ENCODE results near the gene LIPA. TPM values are rescaled to one million over a fixed set of nuclear protein-coding genes. Genes with fewer than 3 reads are reported as not detected.
"Not testable (repeated sequence)": the region's sequence is repeated elsewhere in the genome, so short reads cannot be mapped to it uniquely, and the experiment has no call there.

LIPA gene
- total RNA-seq, 1 donor from 2014 or later, result 40.9 TPM

DNA sequence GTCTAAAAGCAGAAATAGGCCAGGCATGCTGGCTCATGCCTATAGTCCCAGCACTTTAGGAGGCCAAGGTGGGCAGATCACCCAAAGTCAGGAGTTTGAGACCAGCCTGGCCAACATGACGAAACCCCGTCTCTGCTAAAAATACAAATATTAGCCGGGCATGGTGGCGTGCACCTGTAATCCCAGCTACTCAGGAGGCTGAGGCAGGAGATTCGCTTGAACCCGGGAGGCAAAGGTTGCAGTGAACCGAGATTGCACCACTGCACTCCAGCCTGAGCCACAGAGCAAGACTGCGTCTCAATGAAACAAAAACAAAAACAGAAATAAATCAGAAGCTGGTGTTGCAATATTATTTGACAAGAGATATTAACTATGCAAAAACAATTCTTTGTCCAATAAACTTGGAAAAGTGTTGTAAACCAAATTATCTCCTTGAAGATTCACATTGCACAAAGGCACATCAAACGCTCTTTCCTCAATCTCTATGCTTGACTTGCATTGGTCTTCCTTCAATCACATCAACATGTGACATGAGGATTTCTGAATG, 83.1 kb downstream of the LIPA start:
- not testable (repeated sequence) for DNase-seq (ENCODE audit: low read depth, low spot score)

DNA sequence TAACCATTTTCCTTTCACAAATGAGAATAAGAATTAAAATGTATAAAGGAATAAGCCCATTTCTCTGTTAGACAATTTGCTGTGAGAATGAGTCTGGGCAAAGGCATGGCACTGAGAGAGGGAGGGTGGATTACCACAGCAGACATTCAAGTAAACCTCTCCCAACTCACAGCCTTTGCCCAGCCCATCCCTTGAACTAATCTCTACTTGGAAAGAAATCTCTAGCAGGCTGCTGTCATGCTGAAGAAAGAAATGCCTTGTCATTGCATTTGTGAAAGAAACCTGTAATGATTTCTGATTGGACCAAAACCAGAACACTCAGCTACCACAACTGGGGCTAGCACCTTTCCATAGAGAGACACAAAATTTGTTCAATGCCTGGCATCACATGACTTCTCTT, 83.7 kb downstream of the LIPA start:
- no peak for DNase-seq (ENCODE audit: low read depth, low spot score)

DNA sequence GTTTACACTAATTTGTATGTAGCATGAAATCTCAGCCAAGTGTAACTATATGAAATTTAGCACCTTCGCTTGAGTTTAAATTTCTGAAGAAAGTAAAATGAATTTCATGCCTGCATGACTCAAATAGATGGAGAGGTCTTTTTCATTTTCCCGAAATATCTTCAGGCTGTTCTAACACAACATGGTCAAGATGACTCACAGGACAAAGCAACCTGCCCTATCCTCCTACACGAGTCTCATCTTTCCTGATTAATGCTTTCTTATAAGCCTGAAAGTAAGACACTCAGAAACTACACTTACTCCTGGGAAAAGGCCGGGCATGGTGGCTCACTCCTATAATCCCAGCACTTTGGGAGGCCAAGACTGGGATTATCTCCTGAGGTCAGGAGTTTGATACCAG, 85.7 kb downstream of the LIPA start:
- no peak for DNase-seq (ENCODE audit: low read depth, low spot score)

DNA sequence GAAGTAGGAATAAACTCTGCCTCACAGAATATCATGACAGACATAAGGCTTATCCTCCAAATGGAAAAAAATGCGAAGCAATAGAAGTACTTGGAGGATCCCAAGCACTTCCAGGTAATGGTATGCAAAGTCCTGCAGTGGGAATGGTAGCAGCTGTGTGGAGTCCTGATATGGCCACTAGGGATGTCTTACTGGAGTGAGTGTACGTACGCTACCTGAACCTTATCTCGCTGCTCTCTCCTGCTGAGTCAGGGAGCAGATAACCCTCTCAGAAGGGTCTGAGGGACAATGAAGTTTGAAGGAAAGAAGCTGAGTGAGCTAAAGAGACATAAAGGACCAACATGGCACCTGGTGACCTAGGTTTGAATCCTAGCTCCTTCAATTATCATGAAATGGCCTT, 86.7 kb downstream of the LIPA start:
- no peak for DNase-seq (ENCODE audit: low read depth, low spot score)

DNA sequence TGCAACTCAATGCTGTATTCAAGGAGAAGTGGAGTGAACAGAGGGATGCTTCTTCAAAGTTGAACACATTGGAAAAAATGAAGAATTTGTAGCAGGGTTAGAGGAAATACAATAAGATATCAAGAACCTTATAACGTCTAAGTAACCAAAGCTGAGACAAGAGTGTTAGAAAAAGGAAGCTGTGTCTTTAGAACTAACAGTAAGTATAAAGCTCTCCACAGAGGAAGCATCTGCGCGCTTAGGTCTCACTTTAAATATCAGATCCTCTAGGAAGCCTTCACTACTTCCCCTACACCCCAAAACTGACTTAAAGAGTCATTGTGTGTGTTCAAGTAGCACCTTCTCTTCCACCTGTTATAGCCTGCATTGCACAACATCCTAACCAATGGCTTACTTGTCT, 87.5 kb downstream of the LIPA start:
- DNase-seq (ENCODE audit: low read depth, low spot score), result no peak

Other genes with a start within 250 kb of the LIPA start
- gene CH25H, start 44.5 kb downstream of the LIPA start, total RNA-seq, result 0.40 and 2.7 TPM in 2 replicates
- gene IFIT2, start 50.3 kb upstream of the LIPA start, total RNA-seq, result 2.2 and 2.7 TPM in 2 replicates
- gene IFIT3, start 76.2 kb upstream of the LIPA start, total RNA-seq, result 4.8 and 5.1 TPM in 2 replicates
- not detected in 2 replicates for gene IFIT1B, start 126.3 kb upstream of the LIPA start, total RNA-seq
- 3.6 and 3.8 TPM in 2 replicates for gene IFIT1, start 140.8 kb upstream of the LIPA start, total RNA-seq
- gene IFIT5, start 162.8 kb upstream of the LIPA start, total RNA-seq, result 11.5 and 19.5 TPM in 2 replicates

Measured in pulmonary artery endothelial cell (primary cell).